GM12878 (cell line): Measurements from ENCODE around the gene TCF4. TPM values are rescaled to one million over a fixed set of nuclear protein-coding genes. Genes with fewer than 3 reads are reported as not detected.

Experiments used
- ATAC-seq: fragments of 200-7000 bp; cut with Tn5 transposase; 3 replicates; pipeline ENCODE4 v1.9.1; 2020; ENCODE audit warnings: mild to moderate bottlenecking, moderate library complexity
- BruUV-seq: library from RNA; stranded (reverse); fragments of 400-500 nt; replicated peaks from 2 replicates; lab custom pipeline; 2021; lab: Mats Ljungman, UMichigan
- CTCF ChIA-PET: fragments of 300-600 bp; sonication (Branson Sonifier 250); formaldehyde crosslinking; extraction: SDS; loops from one replicate; lab custom pipeline; 2021; ENCODE audit warnings: inconsistent platforms; lab: Yijun Ruan, JAX
- POLR2A ChIA-PET: fragments of 350-600 bp; formaldehyde crosslinking; extraction: SDS; loops from one replicate; lab custom pipeline; 2021; ENCODE audit warnings: inconsistent platforms; lab: Charles Lee
- RAD21 ChIA-PET: fragments of 300-600 bp; sonication (Branson Sonifier 250); formaldehyde crosslinking; loops from one replicate; lab custom pipeline; 2023; ENCODE audit warnings: antibody characterized with exemption; ENCODE audit not compliant: unreplicated experiment; lab: Charles Lee
- SMC1A ChIA-PET: fragments of 300-600 bp; sonication (Branson Sonifier 250); formaldehyde crosslinking; loops from one replicate; lab custom pipeline; 2023; ENCODE audit not compliant: unreplicated experiment, uncharacterized antibody; lab: Charles Lee
- DNase-seq: peaks from one replicate; pipeline ENCODE4 v3.0.0-alpha.2; 2011; ENCODE audit warnings: low read depth, low spot score
- FAIRE-seq: peaks from 3 replicates; lab custom pipeline; 2011; peaks lifted over from hg19 to GRCh38; lab: Jason Lieb, UNC
- H2AFZ ChIP-seq: 2 replicates; pipeline ENCODE4 v1.6.0; 2011; ENCODE audit warnings: low read depth, low read length, control low read depth; ENCODE audit not compliant: control insufficient read depth
- H3K27ac ChIP-seq: 2 replicates; pipeline ENCODE4 v1.5.1; 2011; ENCODE audit warnings: control low read depth; ENCODE audit not compliant: control insufficient read depth, insufficient read depth
- H3K27me3 ChIP-seq, 2 experiments: replicated peaks in 1 of 2; 2 replicates each; pipeline versions ENCODE4 v1.6.0 to v1.6.1; 2011; ENCODE audit warnings: low read length in 1 of 2; ENCODE audit not compliant: control insufficient read depth in 2 of 2, insufficient read depth in 2 of 2
- H3K36me3 ChIP-seq, 2 experiments: 2 replicates each; pipeline ENCODE4 v1.5.1; 2011; ENCODE audit warnings: low read length in 1 of 2; ENCODE audit not compliant: control insufficient read depth in 2 of 2, insufficient read depth in 2 of 2
- H3K4me1 ChIP-seq: 2 replicates; pipeline ENCODE4 v1.6.1; 2011; ENCODE audit warnings: mild to moderate bottlenecking, low read length, moderate library complexity, mixed read lengths; ENCODE audit not compliant: control insufficient read depth, insufficient read depth
- H3K4me2 ChIP-seq: 2 replicates; pipeline ENCODE4 v1.6.0; 2011; ENCODE audit warnings: control low read depth; ENCODE audit not compliant: control insufficient read depth, insufficient read depth
- H3K4me3 ChIP-seq: fragments of 200-600 bp; sonication (generic); 2 replicates; pipeline ENCODE4 v1.5.1; 2016
- H3K79me2 ChIP-seq: 2 replicates; pipeline ENCODE4 v1.6.0; 2011; ENCODE audit warnings: low read length; ENCODE audit not compliant: control insufficient read depth, insufficient read depth
- H3K9ac ChIP-seq: 2 replicates; pipeline ENCODE4 v1.8.0; 2011; ENCODE audit warnings: low read length, control low read depth, mixed read lengths; ENCODE audit not compliant: control insufficient read depth, insufficient read depth
- H3K9me3 ChIP-seq: replicated peaks from 3 replicates; pipeline ENCODE4 v1.5.1; 2011; ENCODE audit warnings: mild to moderate bottlenecking, low read length; ENCODE audit not compliant: control insufficient read depth, insufficient read depth
- H4K20me1 ChIP-seq: 2 replicates; pipeline ENCODE4 v1.6.0; 2011; ENCODE audit not compliant: control insufficient read depth, insufficient read depth
- DPF2 ChIP-seq: fragments of 450-650 bp; IDR thresholded peaks from 2 replicates; pipeline ENCODE4 v1.6.1; 2017; ENCODE audit warnings: mild to moderate bottlenecking
- FOXK2 ChIP-seq: fragments of 450-650 bp; IDR thresholded peaks from 2 replicates; pipeline ENCODE4 v1.6.1; 2017; ENCODE audit warnings: mild to moderate bottlenecking, moderate library complexity
- FOXM1 ChIP-seq: IDR thresholded peaks from 2 replicates; pipeline ENCODE4 v1.6.1; 2012; ENCODE audit warnings: low read depth, mild to moderate bottlenecking, inconsistent platforms, low read length, moderate library complexity
- GATAD2B ChIP-seq: fragments of 450-650 bp; conservative IDR thresholded peaks from 2 replicates; pipeline ENCODE4 v1.6.1; 2017; ENCODE audit warnings: low read depth, mild to moderate bottlenecking, moderate library complexity
- HDGF ChIP-seq: fragments of 450-650 bp; IDR thresholded peaks from 2 replicates; pipeline ENCODE4 v1.6.1; 2016; ENCODE audit warnings: antibody characterized with exemption
- NBN ChIP-seq: fragments of 450-650 bp; IDR thresholded peaks from 2 replicates; pipeline ENCODE4 v1.6.1; 2016
- NR2C2 ChIP-seq: IDR thresholded peaks from 2 replicates; pipeline ENCODE4 v1.6.1; 2011; ENCODE audit warnings: borderline replicate concordance, low read depth; ENCODE audit not compliant: control insufficient read depth, insufficient read length
- SPI1 ChIP-seq: IDR thresholded peaks from 2 replicates; pipeline ENCODE4 v1.6.1; 2011; ENCODE audit warnings: low read depth, mild to moderate bottlenecking, low read length, moderate library complexity, borderline replicate concordance; ENCODE audit not compliant: insufficient read depth
- ZNF274 ChIP-seq: IDR thresholded peaks from one replicate; pipeline ENCODE4 v1.8.0; 2011; ENCODE audit not compliant: insufficient read length, insufficient read depth
- ZSCAN29 ChIP-seq: fragments of 450-650 bp; IDR thresholded peaks from 2 replicates; pipeline ENCODE4 v1.6.1; 2017; ENCODE audit warnings: mild to moderate bottlenecking, moderate library complexity
- WGBS: methylation state at CpG from one replicate; pipeline ENCODE4 v1.1.6; 2016; ENCODE audit warnings: low lambda C conversion rate; ENCODE audit not compliant: insufficient replicate concordance, insufficient coverage; ENCODE audit errors: missing lambda C conversion rate; 5-methylcytosine and 5-hydroxymethylcytosine counted together
- in situ Hi-C: fragments of 300-500 bp; cut with MboI; formaldehyde crosslinking; loops from 9 replicates; pipeline ENCODE4 v1.14.3; 2018; ENCODE audit warnings: mixed read lengths
- intact Hi-C: fragments of 100-400 bp; cut with micrococcal nuclease; formaldehyde crosslinking; loops from one replicate; pipeline ENCODE4 v1.14.2; 2022; ENCODE audit not compliant: unreplicated experiment
- polyA plus RNA-seq, 11 experiments: library from polyadenylated mRNA; depleted of rRNA in 4 of 11; unstranded in 6 of 11; stranded (reverse) in 5 of 11; fragments of >200 nt; fragmentation: Nextera tagmentation in 4 of 11; fragmentation: Illumina TruSeq in 1 of 11; extraction: Ambion mirVana in 4 of 11; extraction: Trizol in 1 of 11; gene quantifications; 1 replicate in 1 of 11; 2 replicates in 10 of 11; pipeline versions ENCODE4 v1.2.1 to v1.2.3, GENCODE V29; 2011 to 2016; ENCODE audit warnings: inconsistent platforms in 2 of 11, missing spikeins in 2 of 11, low read depth in 1 of 11
- total RNA-seq, 4 experiments: library from RNA; depleted of rRNA in 3 of 4; stranded (reverse); fragments of >200 nt in 3 of 4; fragmentation: Illumina TruSeq in 1 of 4; extraction: Trizol in 1 of 4; gene quantifications; 2 replicates each; pipeline versions ENCODE4 v1.2.1 to v1.2.3, GENCODE V29; 2013 to 2021

The TCF4 gene
- total and polyA plus RNA-seq, 10 of the 15 experiments (the other 5 are each of a cell fraction or from before 2014, with no cell fraction given), result 15.2 to 94.0 (median 31.5) TPM

DNA sequence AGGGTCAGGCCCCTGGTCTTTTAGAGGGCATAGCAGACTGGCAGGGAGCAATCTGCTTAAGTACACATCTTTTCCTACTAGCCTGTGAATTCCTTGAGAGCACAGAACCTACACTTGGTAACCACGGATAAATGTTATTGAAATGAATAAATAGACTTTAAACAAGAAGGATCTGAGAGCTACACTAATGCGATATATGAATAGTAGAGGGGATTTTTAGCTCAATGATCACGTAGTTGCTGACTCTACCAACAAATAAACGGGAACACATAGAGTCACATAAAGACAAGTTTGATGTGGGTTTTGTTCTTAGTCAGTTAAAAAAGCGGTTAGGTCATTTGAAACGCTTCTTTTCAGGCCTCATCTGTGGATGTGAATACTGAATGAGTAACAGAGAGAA, 338.4 kb downstream of the TCF4 start (continued):
- TF ChIP-seq FOXK2, result no peak
- no peak for TF ChIP-seq ZNF274
- TF ChIP-seq FOXM1, result peak; percentile 92

- intact Hi-C loops, result no loop called here
- Histone ChIP-seq H3K27ac (no peak overlapping the region; the same call in 1 of the 2 replicates), H3K9ac (no peak overlapping the region), H3K27me3 (no peaks in the 10 kb centered on the region), H3K4me1 (peaks cover 51% of the 10 kb centered on the region), H4K20me1 (no peaks in the 10 kb centered on the region), H3K4me2 (no peak overlapping the region), H3K79me2 (peaks cover 4% of the 10 kb centered on the region), H3K4me3 (no peak overlapping the region), H3K36me3 (peaks cover 1 to 18% of the 10 kb centered on the region in 2 experiments), H2AFZ (no peak overlapping the region), H3K9me3 (no peaks in the 10 kb centered on the region; the same call in 2 of the 3 replicates)
- POLR2A ChIA-PET, result interaction anchor here (2.7 to 6.4 kb wide), 2 partner anchors 10 to 19 kb away, joined by 10 to 70 read pairs; no protein-coding TSS in a partner anchor
- no peak for FAIRE-seq
- ATAC-seq, result peak; percentile 38
- no peak for DNase-seq
- RAD21 ChIA-PET, result interaction anchor here (1.7 to 6.8 kb wide), 7 partner anchors 7 to 76 kb away, joined by 4 to 93 read pairs (median 19); no protein-coding TSS in a partner anchor
- WGBS, result 0% methylated on average over 1 of the region's 1 CpG
- no TSS peak for BruUV-seq
- in situ Hi-C loops, result loop anchor here (5.0 kb wide), 1 partner anchor 74 kb away; no protein-coding TSS in a partner anchor
- SMC1A ChIA-PET, result interaction anchor here (0.9 to 7.1 kb wide), 5 partner anchors 11 to 76 kb away, joined by 3 to 177 read pairs (median 50); no protein-coding TSS in a partner anchor
- TF ChIP-seq ZSCAN29, result no peak
- TF ChIP-seq NR2C2, result no peak
- TF ChIP-seq SPI1, result peak; percentile 79
- TF ChIP-seq DPF2, result 0 out of 2 replicates have a peak, but pooled peaks have one; percentile 10
- 0 out of 2 replicates have a peak, but pooled peaks have one; percentile 23 for TF ChIP-seq GATAD2B
- peak; percentile 85; the same call in 1 of the 2 replicates for TF ChIP-seq HDGF
- TF ChIP-seq NBN, result 0 out of 2 replicates have a peak, but pooled peaks have one; percentile 36
- CTCF ChIA-PET, result interaction anchor here (1.6 to 7.1 kb wide), 4 partner anchors 13 to 58 kb away, joined by 3 to 50 read pairs (median 10); no protein-coding TSS in a partner anchor
Observed at GRCh38 chr18:55248495-55248894, 339.5 kb downstream of the TCF4 start.
